ENCODE measurements around the gene KMT5C. TPM values are rescaled to one million over a fixed set of nuclear protein-coding genes. Genes with fewer than 3 reads are reported as not detected.

The KMT5C gene
- total and polyA plus RNA-seq, 2 donors (not counting 1 experiment from before 2014, with no cell fraction given) = 22.2 to 23.6 TPM

GRCh38 chr19:55306712-55307111, 33.0 kb upstream of the KMT5C start:
- no peak overlapping the region for H3K27ac Mint-ChIP-seq
- Histone ChIP-seq H3K79me2 (ENCODE audit: control insufficient read depth, insufficient read depth, low read length) (no peaks in the 10 kb centered on the region), H3K36me3 (replicated peaks in 1 of 2; ENCODE audit: control extremely low read depth in 1 of 2, control insufficient read depth in 1 of 2, extremely low read depth in 1 of 2, insufficient read depth in 2 of 2, low read length in 1 of 2) (no peaks in the 10 kb centered on the region), H3K4me2 (replicated peaks; ENCODE audit: low read depth, low read length, poor library complexity, severe bottlenecking) (no peak overlapping the region), H3K4me1 (ENCODE audit: control insufficient read depth in 2 of 2, insufficient read depth in 2 of 2, low read length in 2 of 2) (peaks cover 4 to 8% of the 10 kb centered on the region in 2 donors), H3K4me3 (ENCODE audit: control extremely low read depth in 1 of 5, extremely low read depth in 1 of 5, insufficient read depth in 1 of 5, low read depth in 2 of 5, low read length in 4 of 5) (no peak overlapping the region), H3K27me3 (replicated peaks in 1 of 4; ENCODE audit: control extremely low read depth in 1 of 4, control insufficient read depth in 3 of 4, insufficient read depth in 4 of 4, low read length in 3 of 4) (no peaks in the 10 kb centered on the region), H3K27ac (ENCODE audit: low read length in 2 of 2) (no peak overlapping the region), H3K9ac (ENCODE audit: low read length) (no peak overlapping the region), H2AFZ (ENCODE audit: insufficient read depth, low read depth, low read length, poor library complexity, severe bottlenecking) (no peak overlapping the region), H4K20me1 (ENCODE audit: control insufficient read depth, insufficient read depth, low read length, poor library complexity, severe bottlenecking) (no peaks in the 10 kb centered on the region), H3K9me3 (ENCODE audit: control extremely low read depth in 1 of 3, control insufficient read depth in 2 of 3, insufficient read depth in 1 of 3, low read length in 2 of 3) (peaks cover 0 to 13% (median 0%) of the 10 kb centered on the region in 3 donors)
- ChIA-PET POLR2A (interaction anchor here (1.1 kb wide), 1 partner anchor 33 kb away, joined by 3 read pairs; the partner anchor contains the start of gene KMT5C), CTCF (no interaction called here)
- no peaks in the 10 kb centered on the region for H3K27me3 Mint-ChIP-seq
- DNase-seq (no peak), ATAC-seq (ENCODE audit: low read depth) (no peak)
- peaks cover 4% of the 10 kb centered on the region for H3K4me1 Mint-ChIP-seq
- WGBS (ENCODE audit: insufficient coverage) = 100% methylated on average over 2 of the region's 3 CpGs
- no peak overlapping the region for H3K4me3 Mint-ChIP-seq
- H3K9me3 Mint-ChIP-seq (ENCODE audit: insufficient read depth) = no peaks in the 10 kb centered on the region
- TF ChIP-seq EZH2 (IDR thresholded peaks at IDR 0.05; ENCODE audit: borderline replicate concordance, insufficient read depth, low read depth, low read length, poor library complexity, severe bottlenecking) (no peak), CTCF (IDR thresholded peaks at IDR 0.05) (no peak)
- intact Hi-C loops (cut with micrococcal nuclease) = no loop called here

GRCh38 chr19:55308281-55308680, 31.4 kb upstream of the KMT5C start:
- H3K9me3 ChIP-seq (ENCODE audit: control extremely low read depth in 1 of 3, control insufficient read depth in 2 of 3, insufficient read depth in 1 of 3, low read length in 2 of 3) = peaks cover 0 to 13% (median 0%) of the 10 kb centered on the region in 3 donors
- no peak overlapping the region for H3K4me3 ChIP-seq (ENCODE audit: control extremely low read depth in 1 of 5, extremely low read depth in 1 of 5, insufficient read depth in 1 of 5, low read depth in 2 of 5, low read length in 4 of 5)
- H3K9ac ChIP-seq (ENCODE audit: low read length) = no peak overlapping the region
- no peak overlapping the region for H3K4me2 ChIP-seq (replicated peaks; ENCODE audit: low read depth, low read length, poor library complexity, severe bottlenecking)
- no peak for TF ChIP-seq EZH2 (IDR thresholded peaks at IDR 0.05; ENCODE audit: borderline replicate concordance, insufficient read depth, low read depth, low read length, poor library complexity, severe bottlenecking)
- no peak for TF ChIP-seq CTCF (IDR thresholded peaks at IDR 0.05)
- no peaks in the 10 kb centered on the region for H3K27me3 ChIP-seq (replicated peaks in 1 of 4; ENCODE audit: control extremely low read depth in 1 of 4, control insufficient read depth in 3 of 4, insufficient read depth in 4 of 4, low read length in 3 of 4)
- Mint-ChIP-seq H3K9me3 (ENCODE audit: insufficient read depth) (no peaks in the 10 kb centered on the region), H3K4me3 (no peak overlapping the region), H3K4me1 (no peaks in the 10 kb centered on the region), H3K27me3 (no peaks in the 10 kb centered on the region), H3K27ac (no peak overlapping the region)
- 75% methylated on average over 6 of the region's 11 CpGs for WGBS (ENCODE audit: insufficient coverage)
- no peaks in the 10 kb centered on the region for H3K36me3 ChIP-seq (replicated peaks in 1 of 2; ENCODE audit: control extremely low read depth in 1 of 2, control insufficient read depth in 1 of 2, extremely low read depth in 1 of 2, insufficient read depth in 2 of 2, low read length in 1 of 2)
- no peaks in the 10 kb centered on the region for H3K79me2 ChIP-seq (ENCODE audit: control insufficient read depth, insufficient read depth, low read length)
- no peak overlapping the region for H2AFZ ChIP-seq (ENCODE audit: insufficient read depth, low read depth, low read length, poor library complexity, severe bottlenecking)
- no peaks in the 10 kb centered on the region for H3K4me1 ChIP-seq (ENCODE audit: control insufficient read depth in 2 of 2, insufficient read depth in 2 of 2, low read length in 2 of 2)
- no peak for ATAC-seq (ENCODE audit: low read depth)
- ChIA-PET POLR2A (no interaction called here), CTCF (no interaction called here)
- H4K20me1 ChIP-seq (ENCODE audit: control insufficient read depth, insufficient read depth, low read length, poor library complexity, severe bottlenecking) = no peaks in the 10 kb centered on the region
- no peak for DNase-seq
- H3K27ac ChIP-seq (ENCODE audit: low read length in 2 of 2) = no peak overlapping the region
- intact Hi-C loops (cut with micrococcal nuclease) = no loop called here

All from B cell (primary cell).